Naive thymus-derived CD4-positive, alpha-beta T cell (primary cell): ENCODE results near the gene USP13. TPM values are rescaled to one million over a fixed set of nuclear protein-coding genes. Genes with fewer than 3 reads are reported as not detected.
A peak's percentile ranks its signal among the peaks of the same experiment; 100 is the strongest.

Source experiments
- ATAC-seq: fragments of 150-1000 bp; cut with Tn5 transposase; 2 replicates; pipeline ENCODE4 v1.10.0; 2021; ENCODE audit warnings: mild to moderate bottlenecking, moderate library complexity
- CTCF ChIA-PET: fragments of 350-600 bp; sonication (Branson Sonifier 250); formaldehyde crosslinking; loops from one replicate; lab custom pipeline; 2021; ENCODE audit warnings: antibody characterized with exemption; lab: Charles Lee
- POLR2A ChIA-PET: fragments of 350-600 bp; sonication (Branson Sonifier 250); formaldehyde crosslinking; loops from one replicate; lab custom pipeline; 2021; ENCODE audit warnings: antibody characterized with exemption, inconsistent platforms; lab: Charles Lee
- DNase-seq, 9 donors: peaks; one replicate each; pipeline versions ENCODE4 v3.0.0 to v3.0.0-alpha.2; 2020 to 2022; ENCODE audit warnings: mixed read lengths in 1 of 9
- H3K27ac ChIP-seq: one replicate; pipeline ENCODE4 v1.7.0; 2013; ENCODE audit warnings: mild to moderate bottlenecking, low read depth, low read length, moderate library complexity
- H3K27me3 ChIP-seq, 2 donors: one replicate each; pipeline ENCODE4 v1.7.0; 2013; ENCODE audit warnings: low read length in 2 of 2, mild to moderate bottlenecking in 2 of 2, moderate library complexity in 2 of 2; ENCODE audit not compliant: control insufficient read depth in 2 of 2, insufficient read depth in 2 of 2
- H3K36me3 ChIP-seq, 3 experiments: 1 replicate in 2 of 3; 2 replicates in 1 of 3; pipeline ENCODE4 v1.7.0; 2013; ENCODE audit warnings: low read length in 3 of 3, mild to moderate bottlenecking in 3 of 3, moderate library complexity in 1 of 3; ENCODE audit not compliant: insufficient read depth in 3 of 3, control insufficient read depth in 2 of 3
- H3K4me1 ChIP-seq, 2 donors: one replicate each; pipeline ENCODE4 v1.7.0; 2013; ENCODE audit warnings: low read length in 2 of 2, mild to moderate bottlenecking in 2 of 2, moderate library complexity in 1 of 2; ENCODE audit not compliant: control insufficient read depth in 2 of 2, insufficient read depth in 2 of 2
- H3K4me3 ChIP-seq: 2 replicates; pipeline ENCODE4 v1.7.0; 2013; ENCODE audit warnings: mild to moderate bottlenecking, low read length
- H3K9me3 ChIP-seq, 3 experiments: 1 replicate in 2 of 3; 2 replicates in 1 of 3; pipeline ENCODE4 v1.7.0; 2013; ENCODE audit warnings: low read length in 3 of 3; ENCODE audit not compliant: control insufficient read depth in 2 of 3
- H3K27ac Mint-ChIP-seq, 9 donors: one replicate each; pipeline ENCODE4 v1.8.0; 2020 to 2022; ENCODE audit warnings: mixed read lengths in 9 of 9, mild to moderate bottlenecking in 8 of 9, moderate library complexity in 5 of 9, inconsistent platforms in 2 of 9
- H3K27me3 Mint-ChIP-seq, 5 donors: one replicate each; pipeline ENCODE4 v1.8.0; 2021 to 2022; ENCODE audit warnings: mixed read lengths in 5 of 5, mild to moderate bottlenecking in 1 of 5
- H3K36me3 Mint-ChIP-seq, 5 donors: one replicate each; pipeline ENCODE4 v1.8.0; 2020 to 2022; ENCODE audit warnings: mixed read lengths in 5 of 5, mild to moderate bottlenecking in 3 of 5, inconsistent platforms in 1 of 5
- H3K4me1 Mint-ChIP-seq, 7 donors: one replicate each; pipeline ENCODE4 v1.8.0; 2020 to 2022; ENCODE audit warnings: mixed read lengths in 7 of 7, mild to moderate bottlenecking in 3 of 7, inconsistent platforms in 1 of 7
- H3K4me3 Mint-ChIP-seq, 10 donors: one replicate each; pipeline ENCODE4 v1.8.0; 2020 to 2022; ENCODE audit warnings: mild to moderate bottlenecking in 10 of 10, mixed read lengths in 10 of 10, moderate library complexity in 6 of 10, inconsistent platforms in 2 of 10
- H3K9me3 Mint-ChIP-seq, 11 donors: one replicate each; pipeline ENCODE4 v1.8.0; 2020 to 2022; ENCODE audit warnings: mixed read lengths in 11 of 11, mild to moderate bottlenecking in 4 of 11, inconsistent platforms in 1 of 11, moderate library complexity in 1 of 11
- intact Hi-C, 2 donors: fragments of 100-400 bp; cut with micrococcal nuclease; formaldehyde crosslinking; loops; one replicate each; pipeline ENCODE4 v1.15.1; 2023
- polyA plus RNA-seq, 2 donors: library from polyadenylated mRNA; unstranded; fragments of 300-500 nt; fragmentation: Illumina TruSeq; gene quantifications; one replicate each; pipeline ENCODE4 v1.2.3, GENCODE V29; 2021
- total RNA-seq, 6 experiments: library from RNA in 5 of 6; stranded (reverse) in 5 of 6; gene quantifications; 1 replicate in 5 of 6; 2 replicates in 1 of 6; pipeline ENCODE4 v1.2.3 and lab custom pipeline; 2021 to 2026

USP13 gene
- total and polyA plus RNA-seq, 7 experiments from 2014 or later = 5.7 to 9.1 (median 7.7) TPM

DNA sequence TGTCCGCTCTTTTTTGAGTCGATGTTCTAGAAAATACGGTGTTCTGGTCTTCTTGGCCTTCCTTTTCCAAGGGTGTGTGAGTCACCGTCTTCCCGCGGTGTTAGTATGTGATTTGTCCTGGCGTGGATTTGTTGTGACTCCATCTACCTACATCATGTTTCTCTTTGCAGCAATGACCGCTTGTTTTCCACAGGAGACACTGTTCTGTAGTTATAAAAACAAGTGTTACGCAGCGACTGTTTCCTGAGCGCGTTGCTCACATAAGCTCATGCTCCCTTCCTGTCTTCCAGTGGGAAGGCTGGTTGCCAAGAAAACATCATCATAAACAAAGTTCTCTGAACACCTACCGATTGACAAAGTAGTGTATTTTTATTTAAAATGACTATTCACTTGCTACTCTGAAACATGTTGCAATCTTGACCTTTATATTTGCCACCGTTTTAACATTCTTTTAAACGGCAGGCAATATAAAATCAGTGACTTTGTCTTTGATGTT is 19.0 kb downstream of the USP13 start:
- POLR2A ChIA-PET = interaction anchor here (0.6 to 0.9 kb wide), 2 partner anchors 19 to 60 kb away, joined by 3 read pairs; partner anchors contain the start of gene USP13
- H3K4me1 ChIP-seq = no peaks in the 10 kb centered on the region

GRCh38 chr3:179672918-179673317 is 20.1 kb downstream of the USP13 start:
- Histone ChIP-seq H3K4me1 (no peaks in the 10 kb centered on the region), H3K36me3 (no peaks in the 10 kb centered on the region), H3K4me3 (no peak overlapping the region), H3K9me3 (no peaks in the 10 kb centered on the region), H3K27ac (no peak overlapping the region), H3K27me3 (no peaks in the 10 kb centered on the region)
- ATAC-seq (no peak), DNase-seq (no peak)
- intact Hi-C loops = no loop called here
- Mint-ChIP-seq H3K27me3 (no peaks in the 10 kb centered on the region), H3K27ac (peak overlapping the region in 1 of 9 donors; percentile 13), H3K36me3 (peaks cover 0 to 35% (median 5%) of the 10 kb centered on the region in 5 donors), H3K4me1 (peaks cover 0 to 24% (median 7%) of the 10 kb centered on the region in 7 donors), H3K4me3 (no peak overlapping the region), H3K9me3 (no peaks in the 10 kb centered on the region)
- CTCF ChIA-PET = no interaction called here
- POLR2A ChIA-PET = interaction anchor here (0.6 kb wide), 1 partner anchor 62 kb away, joined by 3 read pairs; no protein-coding TSS in a partner anchor

More for the DNA sequence above, 19.0 kb downstream of the USP13 start:
- Mint-ChIP-seq H3K4me1 (peaks cover 0 to 20% (median 7%) of the 10 kb centered on the region in 7 donors), H3K9me3 (no peaks in the 10 kb centered on the region), H3K27me3 (no peaks in the 10 kb centered on the region), H3K27ac (no peak overlapping the region), H3K4me3 (no peak overlapping the region), H3K36me3 (peaks cover 0 to 36% (median 5%) of the 10 kb centered on the region in 5 donors)
- intact Hi-C loops = no loop called here
- H3K27me3 ChIP-seq = no peaks in the 10 kb centered on the region
- no peak overlapping the region for H3K27ac ChIP-seq
- ATAC-seq = no peak
- CTCF ChIA-PET = no interaction called here
- no peak for DNase-seq
- no peaks in the 10 kb centered on the region for H3K36me3 ChIP-seq
- H3K9me3 ChIP-seq = no peaks in the 10 kb centered on the region
- H3K4me3 ChIP-seq = no peak overlapping the region

DNA sequence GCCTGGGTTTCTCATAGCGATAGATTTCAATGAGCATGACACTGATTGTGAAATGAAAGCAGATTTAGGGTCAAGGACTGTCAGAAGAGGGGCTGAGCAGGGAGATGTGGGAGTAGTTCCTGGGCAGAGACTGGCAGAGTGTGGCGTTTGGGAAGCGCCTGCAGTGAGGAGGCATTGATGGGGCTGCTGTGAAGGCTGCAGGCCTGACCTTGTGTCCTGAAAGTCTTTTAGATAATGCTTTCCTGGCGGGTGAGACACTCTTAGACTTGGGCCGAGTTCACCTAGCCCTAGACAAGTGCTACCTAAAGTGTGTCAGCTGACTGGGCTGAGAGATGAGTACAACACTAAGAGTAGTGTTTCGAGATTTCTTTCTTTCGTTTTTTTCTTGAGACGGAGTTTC is 20.7 kb downstream of the USP13 start:
- Mint-ChIP-seq H3K27me3 (no peaks in the 10 kb centered on the region), H3K36me3 (peaks cover 0 to 29% (median 5%) of the 10 kb centered on the region in 5 donors), H3K4me3 (no peak overlapping the region), H3K4me1 (peaks cover 0 to 24% (median 7%) of the 10 kb centered on the region in 7 donors), H3K9me3 (no peaks in the 10 kb centered on the region), H3K27ac (no peak overlapping the region)
- ChIA-PET POLR2A (interaction anchor here (0.6 kb wide), 1 partner anchor 63 kb away, joined by 3 read pairs; no protein-coding TSS in a partner anchor), CTCF (no interaction called here)
- Histone ChIP-seq H3K9me3 (no peaks in the 10 kb centered on the region), H3K4me1 (no peaks in the 10 kb centered on the region), H3K4me3 (no peak overlapping the region), H3K27ac (no peak overlapping the region), H3K36me3 (no peaks in the 10 kb centered on the region), H3K27me3 (no peaks in the 10 kb centered on the region)
- DNase-seq = no peak
- intact Hi-C loops = no loop called here
- ATAC-seq = no peak

- intact Hi-C loops = no loop called here
Measured at GRCh38 chr3:179676081-179676480, 23.2 kb downstream of the USP13 start.

GRCh38 chr3:179677884-179678283 is 25.0 kb downstream of the USP13 start:
- H3K27me3 ChIP-seq = no peaks in the 10 kb centered on the region
- intact Hi-C loops = no loop called here
- H3K36me3 ChIP-seq = no peaks in the 10 kb centered on the region
- no peak overlapping the region for H3K27ac ChIP-seq
- no peak overlapping the region for H3K4me3 Mint-ChIP-seq
- ChIA-PET CTCF (no interaction called here), POLR2A (no interaction called here)
- H3K27ac Mint-ChIP-seq = no peak overlapping the region
- no peaks in the 10 kb centered on the region for H3K27me3 Mint-ChIP-seq
- no peaks in the 10 kb centered on the region for H3K9me3 ChIP-seq
- H3K36me3 Mint-ChIP-seq = peaks cover 0 to 22% (median 14%) of the 10 kb centered on the region in 5 donors
- DNase-seq (no peak), ATAC-seq (no peak)
- no peak overlapping the region for H3K4me3 ChIP-seq
- H3K4me1 ChIP-seq = no peaks in the 10 kb centered on the region
- peaks cover 0 to 12% (median 2%) of the 10 kb centered on the region in 7 donors for H3K4me1 Mint-ChIP-seq
- H3K9me3 Mint-ChIP-seq = no peaks in the 10 kb centered on the region

More at GRCh38 chr3:179676081-179676480, 23.2 kb downstream of the USP13 start:
- peaks cover 0 to 16% (median 5%) of the 10 kb centered on the region in 7 donors for H3K4me1 Mint-ChIP-seq
- Histone ChIP-seq H3K9me3 (no peaks in the 10 kb centered on the region), H3K27ac (no peak overlapping the region), H3K36me3 (no peaks in the 10 kb centered on the region), H3K4me3 (no peak overlapping the region), H3K27me3 (no peaks in the 10 kb centered on the region), H3K4me1 (no peaks in the 10 kb centered on the region)
- DNase-seq (no peak), ATAC-seq (no peak)
- H3K27me3 Mint-ChIP-seq = no peaks in the 10 kb centered on the region
- no peak overlapping the region for H3K4me3 Mint-ChIP-seq
- ChIA-PET POLR2A (no interaction called here), CTCF (interaction anchor here (0.5 kb wide), 1 partner anchor 19 kb away, joined by 3 read pairs; no protein-coding TSS in a partner anchor)
- no peak overlapping the region for H3K27ac Mint-ChIP-seq
- H3K9me3 Mint-ChIP-seq = no peaks in the 10 kb centered on the region
- peaks cover 0 to 22% (median 5%) of the 10 kb centered on the region in 5 donors for H3K36me3 Mint-ChIP-seq

GRCh38 chr3:179681492-179682263 is 28.8 kb downstream of the USP13 start:
- Histone ChIP-seq H3K4me1 (no peaks in the 10 kb centered on the region), H3K9me3 (no peaks in the 10 kb centered on the region), H3K27ac (no peak overlapping the region), H3K36me3 (peaks cover 0 to 3% (median 0%) of the 10 kb centered on the region in 3 experiments), H3K4me3 (no peak overlapping the region), H3K27me3 (no peaks in the 10 kb centered on the region)
- H3K27me3 Mint-ChIP-seq = no peaks in the 10 kb centered on the region
- DNase-seq (no peak), ATAC-seq (no peak)
- no peak overlapping the region for H3K27ac Mint-ChIP-seq
- no peaks in the 10 kb centered on the region for H3K9me3 Mint-ChIP-seq
- H3K4me3 Mint-ChIP-seq = no peak overlapping the region
- POLR2A ChIA-PET = no interaction called here
- CTCF ChIA-PET = no interaction called here
- intact Hi-C loops = no loop called here
- H3K36me3 Mint-ChIP-seq = peaks cover 5 to 28% (median 17%) of the 10 kb centered on the region in 5 donors
- H3K4me1 Mint-ChIP-seq = peaks cover 0 to 5% (median 0%) of the 10 kb centered on the region in 7 donors
